Measurements from ENCODE around the gene GRM4.

GRCh38 chr6:34090529-34090928 is 55.4 kb downstream of the GRM4 start:
- TF ChIP-seq CTCF (IDR thresholded peaks at IDR 0.05; ENCODE audit: low read length) = no peak
- no peak for TF ChIP-seq EZH2 (optimal IDR thresholded peaks at IDR 0.05; ENCODE audit: low read depth, low read length)
- TF ChIP-seq EZH2phosphoT487 (IDR thresholded peaks at IDR 0.05; ENCODE audit: low read length) = no peak
